Parathyroid adenoma (tissue), 2 donors: ENCODE data around the gene ESRRA.

Experiments
- H2AFZ ChIP-seq: fragments of 300-600 bp; sonication (generic); one replicate; pipeline ENCODE4 v1.7.0; 2017; ENCODE audit warnings: antibody characterized with exemption, mild to moderate bottlenecking
- H3K27ac ChIP-seq: fragments of 300-600 bp; sonication (generic); one replicate; pipeline ENCODE4 v1.7.0; 2017
- H3K27me3 ChIP-seq: fragments of 300-600 bp; sonication (generic); one replicate; pipeline ENCODE4 v1.7.0; 2017; ENCODE audit warnings: low read length; ENCODE audit not compliant: control insufficient read depth, insufficient read depth
- H3K36me3 ChIP-seq: fragments of 300-600 bp; sonication (generic); one replicate; pipeline ENCODE4 v1.7.0; 2017; ENCODE audit warnings: low read length; ENCODE audit not compliant: control insufficient read depth, insufficient read depth
- H3K4me1 ChIP-seq: fragments of 300-600 bp; sonication (generic); one replicate; pipeline ENCODE4 v1.7.0; 2017; ENCODE audit warnings: control low read depth
- H3K4me2 ChIP-seq: fragments of 300-600 bp; sonication (generic); one replicate; pipeline ENCODE4 v1.7.0; 2017; ENCODE audit warnings: low read length
- H3K4me3 ChIP-seq: fragments of 300-600 bp; sonication (generic); one replicate; pipeline ENCODE4 v1.7.0; 2017; ENCODE audit warnings: low read depth, low read length
- H3K79me2 ChIP-seq: fragments of 300-600 bp; sonication (generic); one replicate; pipeline ENCODE4 v1.7.0; 2017; ENCODE audit warnings: control low read depth
- H3K9ac ChIP-seq: fragments of 300-600 bp; sonication (generic); one replicate; pipeline ENCODE4 v1.7.0; 2017; ENCODE audit warnings: mild to moderate bottlenecking
- H3K9me3 ChIP-seq: fragments of 300-600 bp; sonication (generic); one replicate; pipeline ENCODE4 v1.7.0; 2017; ENCODE audit warnings: low read length; ENCODE audit not compliant: control insufficient read depth
- CTCF ChIP-seq: fragments of 300-600 bp; sonication (generic); IDR thresholded peaks from one replicate; pipeline ENCODE4 v1.7.0; 2017; ENCODE audit warnings: antibody characterized with exemption, mild to moderate bottlenecking
- donor health status: primary hyperparathyroidism.

ESRRA gene

GRCh38 chr11:64296236-64296635 is 9.1 kb upstream of the ESRRA start:
- Histone ChIP-seq H3K4me1 (peaks cover 3% of the 10 kb centered on the region), H3K27me3 (no peaks in the 10 kb centered on the region), H3K27ac (no peak overlapping the region), H3K9ac (no peak overlapping the region), H2AFZ (no peak overlapping the region), H3K9me3 (no peaks in the 10 kb centered on the region), H3K36me3 (no peaks in the 10 kb centered on the region), H3K4me3 (no peak overlapping the region), H3K4me2 (no peak overlapping the region), H3K79me2 (no peaks in the 10 kb centered on the region)
- TF ChIP-seq CTCF: no peak

GRCh38 chr11:64296830-64297698 is 8.3 kb upstream of the ESRRA start:
- peaks cover 3% of the 10 kb centered on the region for H3K4me1 ChIP-seq
- H3K4me2 ChIP-seq: no peak overlapping the region
- H3K9me3 ChIP-seq: no peaks in the 10 kb centered on the region
- TF ChIP-seq CTCF: no peak
- no peaks in the 10 kb centered on the region for H3K27me3 ChIP-seq
- H3K4me3 ChIP-seq: no peak overlapping the region
- H3K27ac ChIP-seq: no peak overlapping the region
- H3K79me2 ChIP-seq: no peaks in the 10 kb centered on the region
- no peak overlapping the region for H3K9ac ChIP-seq
- no peak overlapping the region for H2AFZ ChIP-seq
- no peaks in the 10 kb centered on the region for H3K36me3 ChIP-seq

- H3K4me3 ChIP-seq: no peak overlapping the region
- no peaks in the 10 kb centered on the region for H3K27me3 ChIP-seq
- H3K27ac ChIP-seq: no peak overlapping the region
- no peak overlapping the region for H3K4me2 ChIP-seq
- no peaks in the 10 kb centered on the region for H3K36me3 ChIP-seq
- H2AFZ ChIP-seq: no peak overlapping the region
- H3K4me1 ChIP-seq: peaks cover 3% of the 10 kb centered on the region
- TF ChIP-seq CTCF: no peak
- no peaks in the 10 kb centered on the region for H3K79me2 ChIP-seq
- H3K9ac ChIP-seq: no peak overlapping the region
- no peaks in the 10 kb centered on the region for H3K9me3 ChIP-seq
These were observed 7.5 kb upstream of the ESRRA start for GRCh38 chr11:64297699-64298358.

- Histone ChIP-seq H3K27me3 (no peaks in the 10 kb centered on the region), H3K27ac (no peak overlapping the region), H3K9ac (no peak overlapping the region)
These were observed 6.1 kb upstream of the ESRRA start for GRCh38 chr11:64298966-64299846.

More at GRCh38 chr11:64298966-64299846, 6.1 kb upstream of the ESRRA start:
- TF ChIP-seq CTCF: no peak
- H2AFZ ChIP-seq: peak overlapping the region; percentile 74
- no peaks in the 10 kb centered on the region for H3K79me2 ChIP-seq
- H3K4me2 ChIP-seq: peak overlapping the region; percentile 65
- H3K4me3 ChIP-seq: peak overlapping the region; percentile 27
- H3K36me3 ChIP-seq: no peaks in the 10 kb centered on the region
- H3K4me1 ChIP-seq: peaks cover 3% of the 10 kb centered on the region
- no peaks in the 10 kb centered on the region for H3K9me3 ChIP-seq
